Measurements from ENCODE around the gene SLC22A16.
A peak's percentile ranks its signal among the peaks of the same experiment; 100 is the strongest.

The SLC22A16 gene

GRCh38 chr6:110522427-110522826, 46.0 kb upstream of the SLC22A16 start:
- H3K4me2 ChIP-seq (ENCODE audit: low read length, poor library complexity, severe bottlenecking): no peak overlapping the region
- H3K9me3 ChIP-seq (ENCODE audit: control insufficient read depth, low read length): no peaks in the 10 kb centered on the region
- no peak overlapping the region for H3K4ac ChIP-seq (ENCODE audit: low read depth in 1 of 2, low read length in 2 of 2)
- no peak overlapping the region for H3K14ac ChIP-seq (ENCODE audit: low read length in 2 of 2)
- H2AK5ac ChIP-seq (ENCODE audit: low read length, severe bottlenecking): no peak overlapping the region
- H2BK5ac ChIP-seq (ENCODE audit: low read depth, low read length, poor library complexity, severe bottlenecking): no peak overlapping the region
- H4K8ac ChIP-seq (ENCODE audit: low read length): no peak overlapping the region
- WGBS: 100% methylated on average over 3 of the region's 3 CpGs
- H4K91ac ChIP-seq (ENCODE audit: low read length): no peak overlapping the region
- no peak overlapping the region for H3K4me3 ChIP-seq (ENCODE audit: insufficient read depth in 1 of 2, low read depth in 1 of 2, low read length in 2 of 2)
- H2BK15ac ChIP-seq (ENCODE audit: low read depth, poor library complexity, severe bottlenecking): no peak overlapping the region
- no peak overlapping the region for H3K27ac ChIP-seq (ENCODE audit: low read length, poor library complexity, severe bottlenecking)
- H3K27me3 ChIP-seq (ENCODE audit: control insufficient read depth in 1 of 2, insufficient read depth in 1 of 2, low read length in 2 of 2): no peaks in the 10 kb centered on the region
- DNase-seq: no peak
- no peaks in the 10 kb centered on the region for H3K79me1 ChIP-seq (replicated peaks; ENCODE audit: low read length, poor library complexity, severe bottlenecking)
- H3K23ac ChIP-seq (ENCODE audit: low read length in 2 of 2): no peak overlapping the region
- H2BK12ac ChIP-seq (ENCODE audit: low read length in 2 of 2): no peak overlapping the region
- H3K36me3 ChIP-seq (ENCODE audit: control insufficient read depth in 1 of 2, insufficient read depth in 2 of 2, low read depth in 1 of 2, low read length in 2 of 2): no peaks in the 10 kb centered on the region
- H2AFZ ChIP-seq (ENCODE audit: low read depth, low read length): no peak overlapping the region
- no peak overlapping the region for H3K18ac ChIP-seq (ENCODE audit: low read depth in 1 of 2, low read length in 2 of 2)
- H3K4me1 ChIP-seq (ENCODE audit: control insufficient read depth, insufficient read depth, low read depth, low read length): no peaks in the 10 kb centered on the region
- H2BK120ac ChIP-seq (ENCODE audit: low read depth, low read length): no peak overlapping the region
- H3K9ac ChIP-seq (ENCODE audit: low read length): no peak overlapping the region

GRCh38 chr6:110520992-110521543, 44.7 kb upstream of the SLC22A16 start:
- WGBS: 92% methylated on average over 17 of the region's 17 CpGs
- Histone ChIP-seq H2AK5ac (ENCODE audit: low read length, severe bottlenecking) (no peak overlapping the region), H2BK120ac (ENCODE audit: low read depth, low read length) (no peak overlapping the region), H3K4ac (ENCODE audit: low read depth in 1 of 2, low read length in 2 of 2) (no peak overlapping the region), H3K4me3 (ENCODE audit: insufficient read depth in 1 of 2, low read depth in 1 of 2, low read length in 2 of 2) (no peak overlapping the region), H3K27me3 (ENCODE audit: control insufficient read depth in 1 of 2, insufficient read depth in 1 of 2, low read length in 2 of 2) (no peaks in the 10 kb centered on the region), H3K4me2 (ENCODE audit: low read length, poor library complexity, severe bottlenecking) (no peak overlapping the region), H3K9me3 (ENCODE audit: control insufficient read depth, low read length) (no peaks in the 10 kb centered on the region), H3K9ac (ENCODE audit: low read length) (no peak overlapping the region), H4K91ac (ENCODE audit: low read length) (no peak overlapping the region), H3K18ac (ENCODE audit: low read depth in 1 of 2, low read length in 2 of 2) (no peak overlapping the region), H3K4me1 (ENCODE audit: control insufficient read depth, insufficient read depth, low read depth, low read length) (no peaks in the 10 kb centered on the region), H2BK15ac (ENCODE audit: low read depth, poor library complexity, severe bottlenecking) (no peak overlapping the region), H4K8ac (ENCODE audit: low read length) (no peak overlapping the region), H2AFZ (ENCODE audit: low read depth, low read length) (no peak overlapping the region), H3K27ac (ENCODE audit: low read length, poor library complexity, severe bottlenecking) (no peak overlapping the region), H3K23ac (ENCODE audit: low read length in 2 of 2) (no peak overlapping the region), H3K36me3 (ENCODE audit: control insufficient read depth in 1 of 2, insufficient read depth in 2 of 2, low read depth in 1 of 2, low read length in 2 of 2) (no peaks in the 10 kb centered on the region), H2BK5ac (ENCODE audit: low read depth, low read length, poor library complexity, severe bottlenecking) (no peak overlapping the region), H2BK12ac (ENCODE audit: low read length in 2 of 2) (no peak overlapping the region), H3K14ac (ENCODE audit: low read length in 2 of 2) (no peak overlapping the region), H3K79me1 (replicated peaks; ENCODE audit: low read length, poor library complexity, severe bottlenecking) (no peaks in the 10 kb centered on the region)
- no peak for DNase-seq

GRCh38 chr6:110520209-110520965, 44.0 kb upstream of the SLC22A16 start:
- Histone ChIP-seq H3K27me3 (ENCODE audit: control insufficient read depth in 1 of 2, insufficient read depth in 1 of 2, low read length in 2 of 2) (no peaks in the 10 kb centered on the region), H3K4me1 (ENCODE audit: control insufficient read depth, insufficient read depth, low read depth, low read length) (no peaks in the 10 kb centered on the region), H3K79me1 (replicated peaks; ENCODE audit: low read length, poor library complexity, severe bottlenecking) (no peaks in the 10 kb centered on the region), H3K4me2 (ENCODE audit: low read length, poor library complexity, severe bottlenecking) (no peak overlapping the region), H3K36me3 (ENCODE audit: control insufficient read depth in 1 of 2, insufficient read depth in 2 of 2, low read depth in 1 of 2, low read length in 2 of 2) (no peaks in the 10 kb centered on the region), H3K9ac (ENCODE audit: low read length) (no peak overlapping the region), H3K4ac (ENCODE audit: low read depth in 1 of 2, low read length in 2 of 2) (no peak overlapping the region), H3K4me3 (ENCODE audit: insufficient read depth in 1 of 2, low read depth in 1 of 2, low read length in 2 of 2) (no peak overlapping the region), H2BK5ac (ENCODE audit: low read depth, low read length, poor library complexity, severe bottlenecking) (no peak overlapping the region), H3K14ac (ENCODE audit: low read length in 2 of 2) (no peak overlapping the region), H2AK5ac (ENCODE audit: low read length, severe bottlenecking) (no peak overlapping the region), H2AFZ (ENCODE audit: low read depth, low read length) (no peak overlapping the region), H3K18ac (ENCODE audit: low read depth in 1 of 2, low read length in 2 of 2) (no peak overlapping the region), H4K8ac (ENCODE audit: low read length) (no peak overlapping the region), H3K27ac (ENCODE audit: low read length, poor library complexity, severe bottlenecking) (no peak overlapping the region), H2BK12ac (ENCODE audit: low read length in 2 of 2) (no peak overlapping the region), H3K23ac (ENCODE audit: low read length in 2 of 2) (no peak overlapping the region), H4K91ac (ENCODE audit: low read length) (no peak overlapping the region), H3K9me3 (ENCODE audit: control insufficient read depth, low read length) (no peaks in the 10 kb centered on the region), H2BK120ac (ENCODE audit: low read depth, low read length) (no peak overlapping the region), H2BK15ac (ENCODE audit: low read depth, poor library complexity, severe bottlenecking) (no peak overlapping the region)
- WGBS: 82% methylated on average over 11 of the region's 12 CpGs
- DNase-seq: no peak

- no peak overlapping the region for H4K8ac ChIP-seq (ENCODE audit: low read length)
- no peak overlapping the region for H3K18ac ChIP-seq (ENCODE audit: low read depth in 1 of 2, low read length in 2 of 2)
- no peaks in the 10 kb centered on the region for H3K36me3 ChIP-seq (ENCODE audit: control insufficient read depth in 1 of 2, insufficient read depth in 2 of 2, low read depth in 1 of 2, low read length in 2 of 2)
- H3K23ac ChIP-seq (ENCODE audit: low read length in 2 of 2): no peak overlapping the region
- no peak overlapping the region for H2BK5ac ChIP-seq (ENCODE audit: low read depth, low read length, poor library complexity, severe bottlenecking)
- no peak overlapping the region for H4K91ac ChIP-seq (ENCODE audit: low read length)
- H3K4me3 ChIP-seq (ENCODE audit: insufficient read depth in 1 of 2, low read depth in 1 of 2, low read length in 2 of 2): no peak overlapping the region
- H3K79me1 ChIP-seq (replicated peaks; ENCODE audit: low read length, poor library complexity, severe bottlenecking): no peaks in the 10 kb centered on the region
- no peak overlapping the region for H3K27ac ChIP-seq (ENCODE audit: low read length, poor library complexity, severe bottlenecking)
- peak overlapping the region; percentile 55 for H3K9ac ChIP-seq (ENCODE audit: low read length)
- no peaks in the 10 kb centered on the region for H3K27me3 ChIP-seq (ENCODE audit: control insufficient read depth in 1 of 2, insufficient read depth in 1 of 2, low read length in 2 of 2)
- no peak overlapping the region for H2BK15ac ChIP-seq (ENCODE audit: low read depth, poor library complexity, severe bottlenecking)
- H3K14ac ChIP-seq (ENCODE audit: low read length in 2 of 2): no peak overlapping the region
- no peak overlapping the region for H3K4me2 ChIP-seq (ENCODE audit: low read length, poor library complexity, severe bottlenecking)
- no peak overlapping the region for H2AK5ac ChIP-seq (ENCODE audit: low read length, severe bottlenecking)
- H2AFZ ChIP-seq (ENCODE audit: low read depth, low read length): no peak overlapping the region
- H3K4me1 ChIP-seq (ENCODE audit: control insufficient read depth, insufficient read depth, low read depth, low read length): no peaks in the 10 kb centered on the region
- 89% methylated on average over 8 of the region's 9 CpGs for WGBS
- H3K9me3 ChIP-seq (ENCODE audit: control insufficient read depth, low read length): no peaks in the 10 kb centered on the region
- H2BK120ac ChIP-seq (ENCODE audit: low read depth, low read length): no peak overlapping the region
- no peak for DNase-seq
- H3K4ac ChIP-seq (ENCODE audit: low read depth in 1 of 2, low read length in 2 of 2): no peak overlapping the region
- H2BK12ac ChIP-seq (ENCODE audit: low read length in 2 of 2): no peak overlapping the region
Measured at GRCh38 chr6:110517601-110518281, 41.3 kb upstream of the SLC22A16 start.

Data from mesenchymal stem cell (in vitro differentiated cells and primary cell).